OCI-LY3 (cell line): ENCODE measurements around the gene ADRA1B.

ENCODE experiments used
- CTCF ChIP-seq: fragments of 200-600, 300-600 bp; sonication (generic); IDR thresholded peaks from 2 replicates; pipeline ENCODE4 v1.5.1; 2014; ENCODE audit warnings: antibody characterized with exemption, low read length, low read depth
- EZH2phosphoT487 ChIP-seq: fragments of 200-600 bp; shearing (Covaris generic); IDR thresholded peaks from 2 replicates; pipeline ENCODE4 v1.6.1; 2018; ENCODE audit warnings: antibody characterized with exemption, mixed run types, low read depth

- TF ChIP-seq CTCF (no peak), EZH2phosphoT487 (no peak)
Observed at GRCh38 chr5:159910207-159910842, 6.0 kb upstream of the ADRA1B start.
